ENCODE results near the gene PTPN1.
A peak's percentile ranks its signal among the peaks of the same experiment; 100 is the strongest.

DNA sequence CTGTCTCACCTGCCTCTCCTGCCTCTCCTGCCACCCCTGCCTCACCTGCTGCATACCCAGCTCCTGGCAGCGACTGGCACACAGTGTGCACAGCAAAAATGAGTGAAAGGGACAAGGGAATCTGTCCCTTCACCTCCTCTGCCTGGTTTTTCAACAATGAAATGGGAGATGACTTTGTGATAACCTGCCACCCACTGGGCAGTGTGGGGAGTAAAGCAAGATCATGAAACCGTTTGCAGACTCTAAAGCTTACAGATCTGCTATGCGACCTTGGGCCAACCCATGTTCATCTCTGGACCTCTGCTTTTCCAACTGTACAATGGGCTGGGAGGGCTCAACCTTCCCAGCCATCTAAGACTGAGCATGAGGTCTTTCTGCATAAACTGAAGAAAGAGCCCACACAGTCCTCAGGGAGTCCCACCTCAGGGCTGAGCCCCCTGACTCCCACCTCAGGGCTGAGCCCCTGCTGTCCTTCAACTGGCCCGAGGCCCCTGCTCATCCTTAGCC lies 100.1 kb downstream of the PTPN1 start:
- TF ChIP-seq, protein P1, sequence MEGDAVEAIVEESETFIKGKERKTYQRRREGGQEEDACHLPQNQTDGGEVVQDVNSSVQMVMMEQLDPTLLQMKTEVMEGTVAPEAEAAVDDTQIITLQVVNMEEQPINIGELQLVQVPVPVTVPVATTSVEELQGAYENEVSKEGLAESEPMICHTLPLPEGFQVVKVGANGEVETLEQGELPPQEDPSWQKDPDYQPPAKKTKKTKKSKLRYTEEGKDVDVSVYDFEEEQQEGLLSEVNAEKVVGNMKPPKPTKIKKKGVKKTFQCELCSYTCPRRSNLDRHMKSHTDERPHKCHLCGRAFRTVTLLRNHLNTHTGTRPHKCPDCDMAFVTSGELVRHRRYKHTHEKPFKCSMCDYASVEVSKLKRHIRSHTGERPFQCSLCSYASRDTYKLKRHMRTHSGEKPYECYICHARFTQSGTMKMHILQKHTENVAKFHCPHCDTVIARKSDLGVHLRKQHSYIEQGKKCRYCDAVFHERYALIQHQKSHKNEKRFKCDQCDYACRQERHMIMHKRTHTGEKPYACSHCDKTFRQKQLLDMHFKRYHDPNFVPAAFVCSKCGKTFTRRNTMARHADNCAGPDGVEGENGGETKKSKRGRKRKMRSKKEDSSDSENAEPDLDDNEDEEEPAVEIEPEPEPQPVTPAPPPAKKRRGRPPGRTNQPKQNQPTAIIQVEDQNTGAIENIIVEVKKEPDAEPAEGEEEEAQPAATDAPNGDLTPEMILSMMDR (optimal IDR thresholded peaks at IDR 0.05 in 1 of 3, IDR thresholded peaks at IDR 0.05 in 1 of 3, conservative IDR thresholded peaks at IDR 0.05 in 1 of 3; ENCODE audit: extremely low read depth in 1 of 3, insufficient read depth in 2 of 3, low read length in 3 of 3) = peak in 1 of 3 experiments; percentile 33
- no peak for TF ChIP-seq EZH2 (IDR thresholded peaks at IDR 0.05; ENCODE audit: low read length)

Data from keratinocyte (primary cell).